Breast epithelium (tissue), 4 donors: ENCODE measurements around the gene PGA5. TPM values are rescaled to one million over a fixed set of nuclear protein-coding genes. Genes with fewer than 3 reads are reported as not detected.
A peak's percentile ranks its signal among the peaks of the same experiment; 100 is the strongest.

Source experiments
- DNase-seq, 2 donors: peaks; one replicate each; pipeline ENCODE4 v3.0.0-alpha.2; 2019; ENCODE audit warnings: low spot score in 2 of 2
- H3K27ac ChIP-seq, 2 donors: fragments of 200-600 bp; sonication (generic) in 1 of 2; one replicate each; pipeline ENCODE4 v1.5.1; 2016 to 2019; ENCODE audit warnings: mild to moderate bottlenecking in 1 of 2
- H3K27me3 ChIP-seq, 2 donors: fragments of 200-600 bp; sonication (generic) in 1 of 2; one replicate each; pipeline versions ENCODE4 v1.5.1 to v1.6.0; 2017 to 2019; ENCODE audit warnings: control low read depth in 1 of 2, mild to moderate bottlenecking in 1 of 2
- H3K36me3 ChIP-seq: fragments of 200-600 bp; one replicate; pipeline ENCODE4 v1.5.1; 2019
- H3K4me1 ChIP-seq, 2 donors: fragments of 200-600 bp; sonication (generic); one replicate each; pipeline ENCODE4 v1.5.1; 2016 to 2019; ENCODE audit warnings: control low read depth in 1 of 2
- H3K4me3 ChIP-seq, 3 donors: fragments of 200-600 bp; sonication (generic); 1 replicate in 2 of 3; 2 replicates in 1 of 3; pipeline ENCODE4 v1.5.1; 2016 to 2019; ENCODE audit warnings: mild to moderate bottlenecking in 3 of 3, moderate library complexity in 2 of 3
- H3K9me3 ChIP-seq, 2 donors: fragments of 200-600 bp; sonication (generic) in 1 of 2; one replicate each; pipeline ENCODE4 v1.5.1; 2016 to 2019; ENCODE audit warnings: control low read depth in 1 of 2
- POLR2A ChIP-seq: fragments of 450-650 bp; IDR thresholded peaks from one replicate; pipeline ENCODE4 v1.6.1; 2016; ENCODE audit warnings: antibody characterized with exemption, mild to moderate bottlenecking, moderate library complexity
- POLR2AphosphoS5 ChIP-seq, 3 donors: sonication (generic); formaldehyde crosslinking; IDR thresholded peaks; one replicate each; pipeline ENCODE4 v1.6.1; 2017; ENCODE audit warnings: antibody characterized with exemption in 3 of 3
- intact Hi-C: fragments of 100-400 bp; cut with DNase I; formaldehyde crosslinking; loops from one replicate; pipeline ENCODE4 v1.15.1; 2023; ENCODE audit warnings: low total_unique reads
- total RNA-seq, 3 donors: library from RNA; depleted of rRNA; stranded (reverse); fragments of >200 nt; gene quantifications; one replicate each; pipeline ENCODE4 v1.1.0, GENCODE V29; 2016
- TF ChIP-seq, protein P1 (sequence below), 3 donors: fragments of 450-650 bp; IDR thresholded peaks; one replicate each; pipeline ENCODE4 v1.5.1; 2016 to 2017; ENCODE audit warnings: antibody characterized with exemption in 3 of 3, mild to moderate bottlenecking in 3 of 3, moderate library complexity in 3 of 3

The PGA5 gene
- total RNA-seq, 3 donors from 2014 or later = 0.98 to 2.1 (median 1.6) TPM

DNA sequence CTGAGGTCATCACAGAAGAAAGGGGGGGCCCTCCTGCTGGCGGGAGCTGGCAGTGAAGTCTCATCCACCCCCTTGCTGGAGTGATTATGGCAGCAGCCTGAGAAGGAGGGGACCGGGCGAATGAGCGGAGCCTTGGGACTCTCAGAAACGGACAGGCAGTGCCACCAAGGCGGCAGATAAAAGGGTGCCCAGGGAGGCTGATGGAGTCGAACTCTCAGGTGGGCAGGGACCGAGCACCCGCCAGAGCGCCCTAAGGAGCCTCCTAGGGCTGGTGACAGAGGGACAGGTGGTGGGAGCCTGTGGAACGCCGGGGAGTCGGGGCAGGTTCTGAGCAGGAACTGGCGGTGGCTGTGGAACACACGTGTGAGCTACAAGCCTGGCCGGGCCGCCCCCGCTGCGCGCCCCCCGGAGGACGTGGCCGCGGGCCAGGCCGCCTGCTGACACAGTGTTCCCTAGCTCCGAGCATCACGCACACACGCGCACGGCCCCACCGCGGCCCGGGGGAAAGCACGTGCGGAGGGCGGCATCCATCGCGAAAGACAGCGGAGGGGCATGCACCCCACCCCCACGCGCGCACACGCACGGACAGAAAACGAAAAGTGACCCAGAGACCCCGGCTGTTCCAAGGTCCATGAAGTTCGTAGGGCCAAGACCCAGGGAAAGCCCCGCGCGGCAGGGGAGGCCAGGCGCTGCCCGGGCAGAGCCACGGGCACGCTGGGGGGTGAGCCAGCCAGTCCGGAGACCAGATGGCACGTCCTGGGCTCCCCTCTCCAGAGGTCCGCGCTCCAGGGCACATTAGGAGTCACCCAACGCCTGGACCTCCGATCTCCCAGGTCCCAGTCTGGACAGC is 53.1 kb downstream of the PGA5 start:
- peak in 1 of 2 donors; percentile 38 for DNase-seq
- Histone ChIP-seq H3K4me3 (peak overlapping the region; percentile 54 to 72 (median 64)), H3K9me3 (no peaks in the 10 kb centered on the region), H3K36me3 (no peaks in the 10 kb centered on the region), H3K4me1 (peaks cover 9 to 10% of the 10 kb centered on the region in 2 donors), H3K27ac (peak overlapping the region; percentile 52 to 80), H3K27me3 (peaks cover 0 to 10% of the 10 kb centered on the region in 2 donors)
- TF ChIP-seq POLR2A = no peak
- intact Hi-C loops = no loop called here

DNA sequence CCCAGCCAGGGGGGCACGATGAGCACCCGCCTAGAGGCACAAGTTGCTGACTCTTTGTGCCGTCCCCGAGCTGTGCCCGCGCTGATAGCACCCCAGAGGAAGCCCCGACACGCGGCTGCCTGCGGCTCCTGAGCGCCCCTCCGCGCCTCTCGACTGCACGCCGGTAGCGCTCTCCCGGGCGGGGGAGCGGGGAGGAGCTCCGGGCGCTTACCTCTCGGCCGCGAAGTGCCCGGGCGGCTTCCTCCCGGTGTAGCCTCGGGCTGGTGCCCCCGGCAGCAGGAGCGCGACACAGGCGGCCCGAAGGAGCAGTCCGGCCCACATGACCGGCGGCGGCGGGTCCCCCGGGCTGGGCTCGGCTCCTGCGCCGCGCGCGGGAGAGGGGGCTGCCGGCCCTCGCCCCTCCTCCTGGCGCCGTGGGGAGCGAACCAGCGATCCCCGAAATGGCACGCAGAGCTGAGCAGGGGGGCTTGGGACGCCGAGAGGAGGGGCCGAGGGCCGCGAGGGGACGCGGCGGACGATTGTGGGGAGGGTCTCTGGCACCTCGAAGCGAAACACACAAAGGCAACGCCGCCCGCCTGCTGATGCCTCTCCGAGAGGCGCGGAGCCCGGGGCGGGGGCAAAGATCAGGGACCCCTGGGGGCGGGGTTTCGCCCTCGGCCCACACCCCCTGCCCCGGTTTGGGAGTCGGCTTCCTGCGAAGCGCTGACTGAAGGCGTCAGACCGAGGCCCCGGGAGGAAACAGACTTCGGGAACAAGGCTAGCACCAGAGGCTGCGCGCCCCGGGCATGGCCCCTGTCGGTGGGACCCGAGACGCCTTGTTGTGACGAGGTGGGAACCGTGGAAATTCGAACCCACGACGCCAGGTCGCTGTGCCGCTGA is 54.0 kb downstream of the PGA5 start, which contains the start of gene VWCE:
Gene VWCE (minus strand): TSS at position 600 of the 879 bp plus-strand sequence. CDS start 279 bp downstream, at position 321.
- peak within 1 kb of the TSS; percentile 52 to 80 for H3K27ac ChIP-seq
- peaks cover 9 to 10% of the 10 kb centered on the region in 2 donors for H3K4me1 ChIP-seq
- intact Hi-C loops = no loop called here
- peak within 1 kb of the TSS; percentile 54 to 72 (median 64) for H3K4me3 ChIP-seq
- H3K9me3 ChIP-seq = no peaks in the 10 kb centered on the region
- TF ChIP-seq POLR2A (no peak), POLR2AphosphoS5 (IDR thresholded peaks at IDR 0.05) (no peak)
- TF ChIP-seq, protein P1, sequence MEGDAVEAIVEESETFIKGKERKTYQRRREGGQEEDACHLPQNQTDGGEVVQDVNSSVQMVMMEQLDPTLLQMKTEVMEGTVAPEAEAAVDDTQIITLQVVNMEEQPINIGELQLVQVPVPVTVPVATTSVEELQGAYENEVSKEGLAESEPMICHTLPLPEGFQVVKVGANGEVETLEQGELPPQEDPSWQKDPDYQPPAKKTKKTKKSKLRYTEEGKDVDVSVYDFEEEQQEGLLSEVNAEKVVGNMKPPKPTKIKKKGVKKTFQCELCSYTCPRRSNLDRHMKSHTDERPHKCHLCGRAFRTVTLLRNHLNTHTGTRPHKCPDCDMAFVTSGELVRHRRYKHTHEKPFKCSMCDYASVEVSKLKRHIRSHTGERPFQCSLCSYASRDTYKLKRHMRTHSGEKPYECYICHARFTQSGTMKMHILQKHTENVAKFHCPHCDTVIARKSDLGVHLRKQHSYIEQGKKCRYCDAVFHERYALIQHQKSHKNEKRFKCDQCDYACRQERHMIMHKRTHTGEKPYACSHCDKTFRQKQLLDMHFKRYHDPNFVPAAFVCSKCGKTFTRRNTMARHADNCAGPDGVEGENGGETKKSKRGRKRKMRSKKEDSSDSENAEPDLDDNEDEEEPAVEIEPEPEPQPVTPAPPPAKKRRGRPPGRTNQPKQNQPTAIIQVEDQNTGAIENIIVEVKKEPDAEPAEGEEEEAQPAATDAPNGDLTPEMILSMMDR (IDR thresholded peaks at IDR 0.05) = no peak
- no peak for DNase-seq
- no peaks in the 10 kb centered on the region for H3K36me3 ChIP-seq
- peaks cover 0 to 10% of the 10 kb centered on the region in 2 donors for H3K27me3 ChIP-seq

DNA sequence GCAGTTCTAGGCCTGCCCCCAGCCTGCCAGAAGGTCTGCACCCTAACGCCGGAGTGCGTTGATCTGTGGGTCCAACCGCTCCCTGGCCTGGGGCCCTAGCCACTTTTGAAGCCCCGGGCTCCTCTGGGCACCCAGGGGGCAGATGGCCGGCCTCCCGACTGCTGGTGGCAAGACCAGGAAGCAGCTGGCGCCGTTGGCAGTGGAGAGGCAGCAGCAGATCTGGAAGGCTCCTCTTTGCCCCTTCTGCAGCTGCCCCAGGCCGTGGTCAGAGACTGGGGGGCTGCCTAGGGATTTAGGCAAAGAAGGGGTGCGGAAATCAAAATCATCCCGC is 54.6 kb downstream of the PGA5 start:
- Histone ChIP-seq H3K4me1 (peaks cover 9 to 10% of the 10 kb centered on the region in 2 donors), H3K27ac (peak overlapping the region; percentile 52 to 80), H3K27me3 (peaks cover 0 to 10% of the 10 kb centered on the region in 2 donors), H3K9me3 (no peaks in the 10 kb centered on the region), H3K36me3 (peaks cover 4% of the 10 kb centered on the region), H3K4me3 (peak overlapping the region; percentile 54 to 72 (median 64))
- no peak for DNase-seq
- intact Hi-C loops = no loop called here
- TF ChIP-seq POLR2AphosphoS5 (IDR thresholded peaks at IDR 0.05) = no peak
- TF ChIP-seq, protein P1 (IDR thresholded peaks at IDR 0.05) = no peak
- TF ChIP-seq POLR2A = no peak

DNA sequence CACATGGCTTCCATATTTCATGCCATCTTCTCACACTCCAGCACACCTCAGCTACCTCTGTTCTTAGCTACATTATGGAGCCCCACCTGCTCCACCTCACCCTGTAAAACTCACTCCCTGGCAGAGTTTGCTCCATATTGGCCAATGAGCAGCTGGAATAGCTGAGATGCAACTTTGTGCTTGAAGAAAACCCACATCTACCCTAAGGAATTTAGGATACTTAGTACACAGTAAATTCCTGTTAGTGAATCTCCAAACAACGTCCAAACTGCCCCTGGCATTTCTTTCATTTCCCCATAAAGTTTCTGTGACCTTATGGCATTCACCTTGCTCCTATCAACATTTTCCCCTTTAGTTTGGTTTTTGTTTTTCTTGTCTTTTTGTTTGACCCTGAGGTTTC is 56.4 kb downstream of the PGA5 start:
- Histone ChIP-seq H3K4me1 (peaks cover 9 to 10% of the 10 kb centered on the region in 2 donors), H3K36me3 (peaks cover 7% of the 10 kb centered on the region), H3K9me3 (no peaks in the 10 kb centered on the region), H3K27me3 (peaks cover 0 to 5% of the 10 kb centered on the region in 2 donors), H3K4me3 (no peak overlapping the region), H3K27ac (peak overlapping the region; percentile 48 to 67)
- intact Hi-C loops = no loop called here
- no peak for DNase-seq
- TF ChIP-seq POLR2AphosphoS5 (IDR thresholded peaks at IDR 0.05) (no peak), POLR2A (no peak)
- TF ChIP-seq, protein P1 (IDR thresholded peaks at IDR 0.05) = no peak

DNA sequence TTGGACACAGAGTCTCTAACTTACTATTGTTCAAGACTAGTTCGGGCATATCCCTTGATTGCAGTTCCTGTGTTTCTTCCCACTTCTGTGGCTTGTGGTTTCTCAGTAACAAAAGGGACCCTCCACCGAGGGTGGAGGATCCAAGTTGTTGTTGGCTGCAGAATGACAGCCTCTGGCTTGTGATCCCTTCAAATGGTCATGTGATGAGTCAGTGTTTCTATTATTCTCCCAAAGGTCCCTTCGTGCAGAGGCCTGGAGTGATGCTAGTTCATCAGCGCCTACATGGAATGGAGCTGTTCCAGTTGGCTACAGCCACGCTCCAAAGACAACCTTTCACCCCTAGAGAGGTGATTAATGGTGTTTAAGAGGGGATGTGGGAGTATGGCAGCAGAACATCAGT is 56.8 kb downstream of the PGA5 start:
- peak in 1 of 2 donors; percentile 67 for DNase-seq
- no peak for TF ChIP-seq POLR2A
- peak in 1 of 3 donors; percentile 56 for TF ChIP-seq POLR2AphosphoS5 (IDR thresholded peaks at IDR 0.05)
- Histone ChIP-seq H3K36me3 (peaks cover 7% of the 10 kb centered on the region), H3K4me3 (no peak overlapping the region), H3K9me3 (no peaks in the 10 kb centered on the region), H3K27me3 (peaks cover 0 to under 1% of the 10 kb centered on the region in 2 donors), H3K27ac (peak overlapping the region; percentile 44 to 67), H3K4me1 (peaks cover 9 to 10% of the 10 kb centered on the region in 2 donors)
- intact Hi-C loops = no loop called here
